GM18867 (cell line): Measurements from ENCODE around the gene RAI1.

Source experiments
- ATAC-seq: cut with Tn5 transposase; IDR thresholded peaks from one replicate; pipeline ENCODE4 v1.9.1; 2021; ENCODE audit warnings: mild to moderate bottlenecking, moderate library complexity; ENCODE audit not compliant: unreplicated experiment

RAI1 gene

DNA sequence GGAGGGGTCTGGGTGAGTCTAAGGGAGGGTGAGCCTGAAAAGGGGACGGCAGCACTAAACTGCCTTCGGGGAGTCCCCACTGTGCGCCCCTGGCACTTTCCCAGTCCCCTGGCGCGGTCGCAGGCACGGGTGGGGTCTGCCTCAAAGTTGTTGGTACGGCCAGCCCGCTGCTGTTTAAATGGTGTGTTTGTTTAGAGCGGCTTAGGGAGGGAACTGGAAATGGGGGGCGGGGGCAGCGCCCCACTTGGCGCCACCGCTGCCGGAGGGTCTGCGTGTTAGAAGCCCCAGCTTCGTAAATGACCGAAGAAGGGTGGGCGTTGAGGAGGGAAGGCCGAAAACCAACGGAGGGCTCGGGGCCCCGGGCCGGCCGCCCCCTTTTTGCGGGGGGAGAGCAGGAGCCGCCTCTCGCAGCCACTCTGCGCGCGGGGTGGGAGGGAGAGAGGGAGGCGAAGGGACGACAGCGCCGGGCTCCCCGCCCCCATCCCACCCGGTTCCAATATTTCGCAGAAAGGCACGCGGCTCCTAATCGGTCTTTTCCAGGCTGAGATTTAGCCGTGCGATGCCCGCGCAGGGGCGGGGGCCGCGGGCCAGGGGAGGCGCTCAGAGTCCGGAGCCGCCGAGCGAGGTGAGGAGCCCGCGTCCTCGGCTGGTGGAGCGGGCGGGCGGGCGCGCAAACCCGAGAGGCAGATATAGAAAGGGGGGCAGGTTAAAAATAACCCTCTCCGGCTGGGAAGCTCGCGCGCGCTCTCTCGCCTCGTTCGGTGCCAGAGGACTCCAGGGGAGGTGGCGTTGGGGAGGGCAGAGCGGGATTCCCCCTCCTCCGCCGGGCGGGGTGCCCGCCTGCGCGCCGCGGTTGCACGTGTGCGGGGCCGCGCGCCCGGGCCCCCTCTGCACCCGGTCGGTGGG is 100.6 kb downstream of the RAI1 start:
- ATAC-seq = no peak

DNA sequence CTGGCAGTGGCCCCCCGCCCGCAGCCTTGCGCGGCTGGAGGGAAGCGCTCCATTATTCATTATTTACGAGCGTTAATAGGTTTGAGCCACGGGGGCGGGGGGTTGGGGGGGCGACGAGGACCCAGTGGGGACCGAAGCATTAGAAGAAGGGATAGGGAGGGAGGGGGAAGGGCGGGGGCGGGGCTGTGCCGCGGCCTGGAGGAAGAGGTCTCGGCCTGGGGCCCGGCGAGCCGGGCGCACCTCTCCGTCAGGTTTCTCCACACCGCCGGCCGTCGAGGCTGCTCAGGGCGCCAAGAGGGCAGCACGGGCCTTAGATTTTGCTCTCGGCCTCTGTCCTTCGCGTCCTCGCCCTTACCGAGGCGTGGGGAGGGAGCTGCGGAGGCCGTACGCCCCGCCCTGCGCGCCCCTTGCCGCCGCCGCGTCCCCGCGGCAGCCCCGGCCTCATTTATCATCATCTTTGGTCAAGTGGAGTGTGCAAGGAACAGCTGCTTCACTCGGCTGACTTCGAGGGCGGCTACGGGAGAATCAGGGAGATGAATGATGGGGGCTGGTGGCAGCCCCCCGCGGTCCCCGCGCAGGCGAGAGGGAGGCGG is 101.4 kb downstream of the RAI1 start:
- peak; percentile 6 for ATAC-seq

DNA sequence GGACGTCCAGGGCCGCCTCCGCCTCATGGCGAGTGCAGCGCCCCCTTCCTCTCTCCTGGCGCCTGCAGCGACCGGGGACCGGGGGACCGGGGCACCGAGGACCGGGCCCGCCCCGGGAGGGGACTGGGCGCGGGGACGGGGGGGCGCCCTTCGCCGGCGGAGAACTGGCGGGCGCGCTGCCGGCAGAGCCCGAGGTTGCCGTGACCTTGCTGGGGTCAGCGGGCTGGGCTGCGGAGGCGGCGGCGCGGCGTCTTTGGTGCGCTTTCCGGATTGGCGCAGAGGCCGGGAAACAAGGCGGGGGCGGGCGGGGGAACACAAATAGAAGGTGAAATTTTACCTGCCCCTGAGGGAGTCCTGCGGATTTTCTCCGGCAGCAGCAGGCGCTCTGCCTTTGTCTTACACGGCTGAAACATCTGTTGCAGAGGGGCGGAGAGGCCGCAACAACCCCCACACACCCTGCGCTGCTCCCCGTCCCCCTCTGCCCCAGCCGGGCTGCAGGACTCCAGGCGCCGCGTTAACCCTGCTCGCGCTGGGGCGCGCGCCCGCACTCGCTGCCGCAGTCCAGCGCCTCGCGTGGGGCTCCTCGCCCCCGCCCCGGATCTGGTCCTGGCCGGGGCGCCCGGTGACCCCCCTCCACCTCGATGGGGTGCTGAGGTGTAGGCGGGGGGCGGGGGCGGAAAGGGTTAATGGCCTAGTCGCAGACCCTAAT is 102.0 kb downstream of the RAI1 start:
- peak; percentile 46 for ATAC-seq

DNA sequence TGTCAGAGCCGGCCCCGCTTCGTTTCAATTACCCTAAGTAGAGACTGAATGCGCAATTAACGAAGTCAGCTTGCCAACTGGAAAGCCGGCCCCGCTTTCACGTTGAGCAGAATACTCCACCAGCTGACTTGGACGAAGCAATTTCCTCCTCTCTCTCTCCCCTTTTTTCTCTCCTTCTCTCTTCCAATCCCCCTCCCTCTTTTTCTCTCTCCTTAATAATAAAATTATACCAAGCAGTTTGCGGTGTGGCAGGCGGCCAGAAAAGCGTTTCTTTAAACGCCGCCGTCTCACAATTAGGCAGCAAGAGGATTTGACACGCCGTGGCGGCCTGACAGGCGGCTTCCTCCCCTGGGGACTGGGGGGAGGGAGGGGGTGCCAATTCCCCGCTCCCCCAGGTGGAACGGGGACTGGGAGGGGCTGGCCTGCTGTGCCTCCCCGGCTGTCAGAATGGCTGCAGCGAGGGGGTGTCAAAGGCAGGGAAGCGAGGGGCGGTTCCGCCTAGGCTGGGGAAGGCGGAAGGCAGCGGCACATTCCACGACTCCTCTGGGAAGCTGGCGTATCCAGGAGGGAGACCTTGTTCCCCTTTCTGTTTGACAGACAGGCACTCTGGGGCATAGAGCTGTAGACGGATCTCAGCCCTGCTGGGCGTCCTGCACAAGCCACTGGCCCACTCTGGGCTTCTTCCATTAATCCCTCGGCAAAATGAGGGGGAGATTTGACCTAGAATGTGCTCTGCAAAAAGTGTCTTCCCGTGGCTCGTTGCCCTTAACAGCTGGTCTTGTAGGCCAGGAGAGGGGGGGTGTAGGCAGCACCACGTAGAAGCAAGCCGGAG is 102.8 kb downstream of the RAI1 start:
- peak; percentile 11 for ATAC-seq

DNA sequence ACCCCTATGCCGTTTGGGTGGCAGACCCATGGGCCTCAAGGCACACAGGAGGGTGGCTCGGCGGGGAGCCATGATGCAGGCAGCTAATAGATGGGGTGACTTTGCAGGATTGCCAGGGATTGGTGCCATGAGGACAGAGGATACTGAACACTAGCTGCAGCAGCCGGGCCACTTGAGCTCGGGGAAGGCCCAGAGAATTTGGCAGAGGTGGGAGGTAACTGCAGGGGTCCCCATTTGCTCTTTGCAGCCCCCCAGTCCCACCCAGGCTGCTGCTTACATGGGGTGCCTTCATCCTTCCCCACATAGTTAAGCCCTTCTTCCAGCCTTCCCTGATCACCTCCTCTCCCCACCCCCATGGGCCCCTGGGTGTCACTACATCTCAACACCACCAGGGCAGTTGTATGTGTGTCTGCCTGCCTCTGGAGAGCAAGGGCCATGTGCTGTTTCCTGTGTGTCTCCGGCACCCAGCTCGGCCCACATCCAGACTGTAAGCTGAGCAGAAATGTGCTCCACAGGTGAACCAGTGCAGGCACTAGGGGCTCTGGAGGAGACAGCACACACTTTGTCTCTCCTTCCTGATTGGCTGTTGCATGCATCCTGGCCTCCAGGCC is 103.5 kb downstream of the RAI1 start:
- ATAC-seq = no peak

DNA sequence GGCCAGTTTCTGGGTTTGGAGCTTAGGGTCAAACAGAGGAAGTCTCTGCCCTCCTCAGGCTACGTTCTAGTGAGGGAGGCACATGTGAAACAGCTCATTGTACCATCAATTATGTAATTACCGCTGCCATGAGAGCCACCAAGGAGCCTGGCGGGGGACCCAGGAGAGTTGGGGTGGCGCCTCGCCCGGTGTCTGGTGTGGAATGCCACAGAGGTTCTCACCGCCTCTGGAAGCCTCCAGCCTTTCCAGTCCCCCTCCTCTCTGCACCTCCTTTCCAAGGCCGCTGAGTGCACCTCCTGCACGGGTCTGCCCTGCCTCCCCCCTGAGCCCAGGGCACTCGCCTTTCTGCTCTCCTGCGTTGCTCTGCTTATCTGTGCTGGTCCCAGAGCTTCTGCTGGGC is 104.1 kb downstream of the RAI1 start:
- ATAC-seq = no peak

DNA sequence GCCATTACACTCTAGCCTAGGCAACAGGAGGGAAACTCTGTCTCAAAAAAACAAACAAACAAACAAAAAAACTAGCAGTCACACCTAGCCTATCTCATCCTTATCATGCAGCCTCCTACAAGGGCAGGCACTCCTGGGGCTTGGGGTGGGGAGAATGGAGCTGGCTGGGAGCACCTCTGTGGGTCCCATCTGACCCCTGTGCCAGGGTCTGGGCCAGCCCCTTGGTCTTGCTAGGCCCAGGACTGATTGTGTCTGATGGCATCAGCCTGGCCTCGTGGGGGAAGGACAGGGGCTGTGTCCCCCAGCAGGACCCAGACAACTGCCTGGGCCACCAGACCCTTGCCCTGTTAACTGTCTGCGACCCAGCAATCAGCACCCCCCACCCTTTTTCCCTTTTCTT is 105.7 kb downstream of the RAI1 start:
- no peak for ATAC-seq

DNA sequence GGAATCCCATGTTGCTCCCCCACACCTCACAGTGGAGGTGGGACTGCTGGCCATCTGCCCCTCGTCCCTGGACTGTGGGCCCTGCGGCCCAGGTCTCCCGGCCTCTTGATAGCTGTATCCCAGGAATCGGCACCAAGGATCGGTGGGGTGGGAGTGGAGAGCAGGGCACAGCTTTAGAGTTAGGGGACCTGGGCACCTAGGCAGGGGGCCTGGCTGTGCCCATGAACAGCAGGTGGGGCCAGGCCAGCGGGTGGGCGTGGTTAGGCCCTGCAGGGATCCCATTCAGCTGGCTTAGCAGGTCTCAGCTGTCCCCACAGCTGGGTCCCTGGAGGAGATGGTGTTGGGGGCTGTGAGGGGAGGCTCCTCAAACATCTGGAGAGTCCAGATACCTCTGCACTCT is 106.3 kb downstream of the RAI1 start:
- ATAC-seq = no peak

DNA sequence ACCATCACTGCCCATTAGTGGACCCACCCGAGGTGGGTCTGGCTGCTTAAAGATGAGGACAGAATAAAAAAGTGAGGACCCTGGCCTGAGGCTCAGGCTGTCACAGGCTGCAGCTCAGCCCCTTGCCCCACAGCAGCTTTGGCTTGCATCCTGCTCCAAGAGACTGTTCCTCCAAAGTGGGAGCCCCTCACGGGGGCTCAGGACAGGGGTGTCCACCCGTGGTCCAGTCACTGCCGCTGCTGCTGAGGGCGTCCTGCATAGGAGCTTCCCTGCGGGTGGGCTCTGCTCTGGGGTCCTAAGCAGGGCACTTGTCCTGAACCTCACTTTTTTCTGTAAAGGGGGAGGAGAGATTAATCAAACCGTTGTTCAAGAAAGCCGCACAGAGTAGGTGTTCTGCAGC is 107.7 kb downstream of the RAI1 start:
- no peak for ATAC-seq

DNA sequence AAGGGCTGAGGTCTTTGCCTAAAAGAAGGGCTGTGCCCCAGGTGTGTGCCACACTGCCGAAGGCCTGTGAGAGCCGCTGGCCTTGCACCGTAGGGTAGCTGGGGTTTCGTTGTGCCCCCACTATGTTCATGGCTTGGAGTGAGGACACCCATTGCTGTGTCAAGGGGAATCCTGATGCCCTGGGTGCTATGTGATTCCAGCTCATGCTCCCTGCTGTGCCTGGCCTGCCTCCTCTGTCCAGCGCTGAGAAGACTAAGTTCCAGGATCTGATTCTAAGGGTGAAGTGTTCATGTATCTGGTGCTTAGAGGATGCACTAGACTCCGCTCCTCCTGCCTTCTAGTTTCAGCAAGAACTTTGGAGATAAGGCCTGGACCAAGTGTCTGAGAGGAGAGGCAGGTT is 108.2 kb downstream of the RAI1 start:
- ATAC-seq = no peak

DNA sequence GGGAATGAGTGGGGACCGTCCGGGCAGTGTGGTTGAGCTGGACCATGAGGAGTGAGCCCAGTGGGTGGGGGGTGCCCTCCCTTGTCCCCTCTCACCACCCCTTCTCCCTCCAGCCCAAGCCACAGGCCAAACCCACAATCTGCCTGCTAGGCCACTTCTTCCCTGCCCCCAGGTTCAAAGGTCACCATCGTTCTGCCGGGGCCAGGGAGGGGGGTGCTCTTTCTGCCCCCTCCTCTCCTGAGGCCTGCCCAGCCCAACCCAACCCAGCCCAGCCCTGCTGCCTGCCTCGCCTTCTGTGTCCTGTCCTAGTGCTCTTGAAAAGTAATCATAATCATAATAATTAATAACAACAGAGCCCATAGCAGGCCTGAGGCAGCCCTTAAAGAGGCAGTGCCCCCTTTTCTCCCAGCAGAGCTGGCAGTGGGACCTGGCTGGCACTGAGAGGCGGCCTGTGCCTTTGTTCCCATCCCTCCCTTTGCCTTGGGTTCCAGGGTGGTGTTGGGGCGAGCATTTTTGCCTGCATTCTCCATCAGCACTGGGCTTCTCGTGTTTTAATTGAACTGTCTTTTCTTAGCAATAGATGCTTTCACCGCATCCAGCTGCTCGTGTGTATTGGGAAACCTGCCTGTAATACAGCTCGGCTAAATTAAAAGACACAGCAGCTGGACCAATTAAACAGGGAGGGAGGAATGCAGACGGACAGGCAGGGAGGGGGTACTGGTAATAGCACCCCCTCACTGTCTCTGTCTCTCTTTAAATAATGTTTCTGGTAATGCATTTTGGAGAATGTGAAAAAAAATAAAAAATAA is 108.8 kb downstream of the RAI1 start:
- ATAC-seq = no peak

DNA sequence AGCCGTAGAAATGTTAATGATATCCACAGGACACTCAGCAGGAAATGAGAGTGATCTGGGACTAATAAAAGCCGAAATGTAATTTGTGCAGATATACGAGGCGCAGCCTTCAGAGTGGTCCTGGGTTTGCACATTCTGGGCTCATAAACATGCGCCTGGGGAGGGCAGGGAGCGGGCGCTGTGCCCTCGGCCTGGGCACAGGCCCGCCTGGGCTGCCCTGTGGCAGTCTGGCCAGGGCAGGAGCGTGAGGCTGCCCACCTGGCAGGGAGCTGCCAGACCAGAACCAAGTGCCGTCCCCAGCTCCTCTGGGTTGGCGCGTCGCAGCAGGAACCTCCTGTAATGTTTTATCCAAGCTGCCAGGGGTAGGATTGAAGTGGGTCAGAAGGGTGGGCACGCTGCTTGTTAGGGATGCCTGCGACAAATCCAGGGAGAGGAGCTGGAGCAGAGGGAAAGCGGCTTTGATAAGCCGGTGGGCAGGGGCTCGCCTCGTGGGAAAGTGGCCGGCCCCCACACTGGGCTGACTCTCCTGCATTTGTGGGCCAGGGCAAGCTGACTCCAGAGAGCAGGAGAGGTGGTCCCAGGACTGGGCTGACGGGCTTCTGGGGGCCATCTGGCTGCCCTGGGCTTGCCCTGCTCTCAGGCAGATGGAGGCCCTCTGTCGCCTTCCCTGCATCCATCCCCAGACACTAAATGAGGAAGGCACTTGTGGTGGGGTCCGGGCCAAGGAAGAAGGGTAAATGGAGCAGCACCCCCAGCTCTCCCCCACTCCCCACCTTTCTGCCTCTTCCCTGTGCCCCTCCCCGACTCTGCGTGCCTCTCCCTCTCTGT is 109.6 kb downstream of the RAI1 start:
- ATAC-seq = no peak

DNA sequence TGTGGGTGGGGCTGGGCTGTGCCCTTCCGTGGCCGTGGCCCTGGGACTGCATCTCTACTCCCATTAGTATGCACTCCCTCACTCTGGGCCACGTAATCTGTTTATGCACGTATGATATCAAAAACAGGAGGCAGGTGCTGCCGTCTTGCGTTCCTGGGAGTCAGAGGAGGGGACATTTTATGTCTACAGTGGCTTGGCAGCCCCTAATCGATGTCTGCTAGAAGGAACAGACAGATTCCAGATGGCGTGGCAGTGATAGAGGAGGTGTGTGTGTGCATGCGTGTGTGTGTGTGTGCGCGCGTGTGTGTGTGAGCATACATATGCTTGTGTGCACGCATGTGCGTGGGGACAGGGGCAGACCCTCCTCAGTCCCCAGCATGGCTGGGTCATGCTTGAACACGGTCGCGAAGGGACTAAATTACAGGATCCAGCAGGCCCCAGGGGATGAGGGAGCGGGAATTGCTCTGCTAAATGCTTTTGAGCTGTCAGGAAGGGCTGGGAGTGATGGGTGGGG is 110.8 kb downstream of the RAI1 start:
- no peak for ATAC-seq

DNA sequence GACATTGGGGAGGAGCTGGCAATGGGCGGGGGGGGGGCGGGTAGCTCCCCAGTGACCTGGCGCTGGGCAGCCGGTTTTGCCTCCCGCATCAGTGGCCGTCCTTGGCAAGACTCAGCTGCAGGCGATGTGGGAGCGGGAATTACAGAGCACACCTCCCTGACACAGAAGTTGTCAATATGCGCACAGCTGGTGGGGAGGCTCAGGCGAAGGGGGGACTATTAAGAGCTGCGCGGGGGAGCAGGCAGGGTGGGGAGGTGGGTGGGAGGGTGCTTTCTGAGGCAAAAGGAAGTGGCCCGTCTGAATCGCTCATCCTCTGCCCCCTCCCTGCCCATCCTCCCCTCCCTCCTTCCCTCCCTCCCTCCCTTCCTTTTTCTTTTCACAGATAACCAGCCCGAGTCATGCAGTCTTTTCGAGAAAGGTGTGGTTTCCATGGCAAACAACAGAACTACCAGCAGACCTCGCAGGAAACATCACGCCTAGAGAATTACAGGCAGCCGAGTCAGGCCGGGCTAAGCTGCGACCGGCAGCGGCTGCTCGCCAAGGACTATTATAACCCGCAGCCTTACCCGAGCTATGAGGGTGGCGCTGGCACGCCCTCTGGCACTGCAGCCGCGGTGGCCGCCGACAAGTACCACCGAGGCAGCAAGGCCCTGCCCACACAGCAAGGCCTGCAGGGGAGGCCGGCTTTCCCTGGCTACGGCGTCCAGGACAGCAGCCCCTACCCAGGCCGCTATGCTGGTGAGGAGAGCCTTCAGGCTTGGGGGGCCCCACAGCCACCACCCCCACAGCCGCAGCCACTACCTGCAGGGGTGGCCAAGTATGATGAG is 111.5 kb downstream of the RAI1 start:
- no peak for ATAC-seq

DNA sequence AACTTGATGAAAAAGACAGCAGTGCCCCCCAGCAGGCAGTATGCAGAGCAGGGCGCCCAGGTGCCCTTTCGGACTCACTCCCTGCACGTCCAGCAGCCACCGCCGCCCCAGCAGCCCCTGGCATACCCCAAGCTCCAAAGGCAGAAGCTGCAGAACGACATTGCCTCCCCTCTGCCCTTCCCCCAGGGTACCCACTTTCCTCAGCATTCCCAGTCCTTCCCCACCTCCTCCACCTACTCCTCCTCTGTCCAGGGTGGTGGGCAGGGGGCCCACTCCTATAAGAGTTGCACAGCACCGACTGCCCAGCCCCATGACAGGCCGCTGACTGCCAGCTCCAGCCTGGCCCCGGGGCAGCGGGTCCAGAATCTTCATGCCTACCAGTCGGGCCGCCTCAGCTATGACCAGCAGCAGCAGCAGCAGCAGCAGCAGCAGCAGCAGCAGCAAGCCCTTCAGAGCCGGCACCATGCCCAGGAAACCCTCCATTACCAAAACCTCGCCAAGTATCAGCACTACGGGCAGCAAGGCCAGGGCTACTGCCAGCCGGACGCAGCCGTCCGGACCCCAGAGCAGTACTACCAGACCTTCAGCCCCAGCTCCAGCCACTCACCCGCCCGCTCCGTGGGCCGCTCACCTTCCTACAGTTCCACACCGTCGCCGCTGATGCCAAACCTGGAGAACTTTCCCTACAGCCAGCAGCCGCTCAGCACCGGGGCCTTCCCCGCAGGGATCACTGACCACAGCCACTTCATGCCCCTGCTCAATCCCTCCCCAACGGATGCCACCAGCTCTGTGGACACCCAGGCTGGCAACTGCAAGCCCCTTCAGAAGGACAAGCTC is 112.3 kb downstream of the RAI1 start:
- no peak for ATAC-seq

DNA sequence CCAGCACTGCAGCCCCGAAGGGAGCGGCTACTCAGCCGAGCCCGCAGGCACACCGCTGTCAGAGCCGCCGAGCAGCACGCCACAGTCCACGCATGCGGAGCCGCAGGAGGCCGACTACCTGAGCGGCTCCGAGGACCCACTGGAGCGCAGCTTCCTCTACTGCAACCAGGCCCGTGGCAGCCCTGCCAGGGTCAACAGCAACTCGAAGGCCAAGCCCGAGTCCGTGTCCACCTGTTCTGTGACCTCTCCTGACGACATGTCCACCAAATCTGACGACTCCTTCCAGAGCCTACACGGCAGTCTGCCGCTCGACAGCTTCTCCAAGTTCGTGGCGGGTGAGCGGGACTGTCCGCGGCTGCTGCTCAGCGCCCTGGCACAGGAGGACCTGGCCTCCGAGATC is 113.1 kb downstream of the RAI1 start:
- ATAC-seq = no peak

DNA sequence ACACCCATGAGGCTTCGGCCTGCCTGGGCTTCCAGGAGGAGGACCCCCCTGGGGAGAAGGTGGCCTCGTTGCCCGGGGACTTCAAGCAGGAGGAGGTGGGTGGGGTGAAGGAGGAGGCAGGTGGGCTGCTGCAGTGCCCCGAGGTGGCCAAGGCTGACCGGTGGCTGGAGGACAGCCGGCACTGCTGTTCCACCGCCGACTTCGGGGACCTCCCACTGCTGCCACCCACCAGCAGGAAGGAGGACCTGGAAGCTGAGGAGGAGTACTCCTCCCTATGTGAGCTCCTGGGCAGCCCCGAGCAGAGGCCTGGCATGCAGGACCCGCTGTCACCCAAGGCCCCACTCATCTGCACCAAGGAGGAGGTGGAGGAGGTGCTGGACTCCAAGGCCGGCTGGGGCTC is 114.0 kb downstream of the RAI1 start:
- ATAC-seq = no peak
